Tibial nerve (tissue), 4 donors: ENCODE data around the gene DBH.

Experiments
- CTCF ChIP-seq, 5 experiments: fragments of 200-600 bp in 3 of 5; fragments of 450-650 bp in 2 of 5; sonication (generic) in 3 of 5; IDR thresholded peaks; one replicate each; pipeline ENCODE4 v1.5.1; 2016 to 2019; ENCODE audit warnings: antibody characterized with exemption in 5 of 5, mild to moderate bottlenecking in 3 of 5, moderate library complexity in 2 of 5
- EP300 ChIP-seq, 2 donors: sonication (generic); formaldehyde crosslinking; IDR thresholded peaks; one replicate each; pipeline ENCODE4 v1.6.1; 2017; ENCODE audit warnings: antibody characterized with exemption in 2 of 2, mild to moderate bottlenecking in 1 of 2
- POLR2A ChIP-seq, 2 donors: fragments of 450-650 bp; IDR thresholded peaks; one replicate each; pipeline ENCODE4 v1.6.1; 2017; ENCODE audit warnings: antibody characterized with exemption in 2 of 2, mild to moderate bottlenecking in 2 of 2, moderate library complexity in 2 of 2

GRCh38 chr9:133621725-133622267, 14.4 kb upstream of the DBH start:
- TF ChIP-seq CTCF (IDR thresholded peaks at IDR 0.05) (no peak), POLR2A (IDR thresholded peaks at IDR 0.05) (no peak), EP300 (IDR thresholded peaks at IDR 0.05) (no peak)
